ENCODE data around the gene MS4A2.

Gene MS4A2

DNA sequence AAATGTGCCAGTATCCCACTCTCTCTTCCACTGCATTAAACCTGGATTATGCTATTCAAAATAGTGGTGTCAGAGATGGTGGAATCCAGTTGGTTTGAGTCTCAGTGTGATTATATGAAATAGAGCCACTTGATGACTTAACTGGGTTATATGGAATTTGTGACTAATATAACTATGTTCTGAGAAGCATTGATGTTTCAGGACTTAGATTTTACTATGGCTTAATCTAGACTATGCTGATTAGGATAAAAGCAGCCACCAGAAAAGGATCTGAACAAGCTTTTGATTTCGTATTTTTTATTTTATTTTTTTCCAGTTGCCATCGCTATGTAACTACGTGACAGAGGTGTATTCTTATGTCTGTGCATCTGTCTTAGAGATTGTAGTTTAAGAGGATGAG, 55.3 kb downstream of the MS4A2 start:
- TF ChIP-seq CTCF (conservative IDR thresholded peaks at IDR 0.05) (no peak), ZFX (IDR thresholded peaks at IDR 0.05) (no peak)
- H3K27ac ChIP-seq = no peak overlapping the region

DNA sequence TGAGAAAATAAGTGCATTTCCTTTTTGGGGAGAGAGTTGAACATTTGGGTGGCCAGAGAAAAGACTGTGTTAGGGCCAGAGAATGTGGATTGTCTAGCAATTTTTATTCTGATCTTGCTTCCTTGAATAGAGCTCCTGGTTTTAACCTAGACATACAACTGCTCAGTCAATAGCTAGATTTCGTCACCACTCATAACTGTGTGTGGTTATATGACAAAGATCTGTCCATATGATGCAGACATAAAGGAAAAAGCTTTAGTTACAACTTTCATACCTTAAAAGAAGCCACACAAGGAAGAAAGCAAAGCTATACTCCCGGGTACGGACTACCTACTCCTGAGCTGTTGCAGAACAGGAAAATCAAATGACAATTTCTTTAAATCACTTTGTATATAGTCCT, 57.2 kb downstream of the MS4A2 start:
- H3K27ac ChIP-seq = no peak overlapping the region
- TF ChIP-seq CTCF (conservative IDR thresholded peaks at IDR 0.05) (no peak), ZFX (IDR thresholded peaks at IDR 0.05) (no peak)

Measured in C4-2B (cell line).